HG03558 (cell line): ENCODE results near the gene FTH1.

Experiments used
- ATAC-seq: cut with Tn5 transposase; IDR thresholded peaks from one replicate; pipeline ENCODE4 v1.9.1; 2021; ENCODE audit warnings: moderate number of reproducible peaks; ENCODE audit not compliant: unreplicated experiment; ENCODE audit errors: extremely low read depth

FTH1 gene

GRCh38 chr11:61918938-61919704 lies 48.3 kb downstream of the FTH1 start:
- no peak for ATAC-seq

- no peak for ATAC-seq
Observed at GRCh38 chr11:61918251-61918937, 49.0 kb downstream of the FTH1 start.

- ATAC-seq = no peak
Observed at GRCh38 chr11:61917334-61918109, 49.9 kb downstream of the FTH1 start, which contains the start of gene RAB3IL1. Gene RAB3IL1, minus strand, starts transcription at chr11:61917566. Its CDS starts 199 bp downstream, at chr11:61917367.

- ATAC-seq = no peak
Observed at GRCh38 chr11:61916737-61917333, 50.6 kb downstream of the FTH1 start.

- ATAC-seq = no peak
Observed at GRCh38 chr11:61914471-61915171, 52.8 kb downstream of the FTH1 start.
